IMR-90 (cell line): Measurements from ENCODE around the gene FNDC3B. TPM values are rescaled to one million over a fixed set of nuclear protein-coding genes. Genes with fewer than 3 reads are reported as not detected.

Experiments used
- ATAC-seq: fragments of 200-7000 bp; cut with Tn5 transposase; 2 replicates; pipeline ENCODE4 v1.9.1; 2020; ENCODE audit warnings: low read depth, mild to moderate bottlenecking, moderate library complexity
- BruUV-seq: library from RNA; stranded (reverse); fragments of 400-500 nt; replicated peaks from 2 replicates; lab custom pipeline; 2021; lab: Mats Ljungman, UMichigan
- CTCF ChIA-PET: fragments of 300-600 bp; formaldehyde crosslinking; extraction: SDS; loops from one replicate; lab custom pipeline; 2021; ENCODE audit warnings: antibody characterized with exemption; lab: Yijun Ruan, JAX
- POLR2A ChIA-PET: fragments of 300-600 bp; sonication (Branson Sonifier 250); formaldehyde crosslinking; loops from one replicate; lab custom pipeline; 2022; ENCODE audit warnings: antibody characterized with exemption; ENCODE audit not compliant: unreplicated experiment; lab: Charles Lee
- DNase-seq: peaks from one replicate; pipeline ENCODE4 v3.0.0; 2013
- H2AFZ ChIP-seq: replicated peaks from 2 replicates; pipeline ENCODE3; 2013; ENCODE audit warnings: low read length, mild to moderate bottlenecking; ENCODE audit not compliant: poor library complexity
- H2AK5ac ChIP-seq: 2 replicates; pipeline ENCODE4 v1.6.1; 2013; ENCODE audit warnings: low read depth, low read length, inconsistent platforms
- H2AK9ac ChIP-seq: replicated peaks from 2 replicates; pipeline ENCODE3; 2013; ENCODE audit warnings: mild to moderate bottlenecking, low read depth, low read length, moderate library complexity; ENCODE audit not compliant: poor library complexity
- H2BK120ac ChIP-seq: 2 replicates; pipeline ENCODE4 v1.6.1; 2013; ENCODE audit warnings: low read depth, low read length, inconsistent platforms
- H2BK15ac ChIP-seq: 3 replicates; pipeline ENCODE4 v1.6.1; 2013; ENCODE audit warnings: low read depth, low read length, inconsistent platforms
- H2BK20ac ChIP-seq: 2 replicates; pipeline ENCODE4 v1.6.1; 2013; ENCODE audit warnings: low read depth, mild to moderate bottlenecking, inconsistent platforms, low read length, moderate library complexity
- H2BK5ac ChIP-seq: 2 replicates; pipeline ENCODE4 v1.6.1; 2013; ENCODE audit warnings: mild to moderate bottlenecking, low read depth, low read length, inconsistent platforms; ENCODE audit not compliant: poor library complexity, severe bottlenecking
- H3K14ac ChIP-seq: replicated peaks from 2 replicates; pipeline ENCODE4 v1.6.1; 2013; ENCODE audit warnings: low read depth, low read length, inconsistent platforms
- H3K18ac ChIP-seq: 2 replicates; pipeline ENCODE4 v1.6.1; 2013; ENCODE audit warnings: low read depth, low read length, control low read depth
- H3K23ac ChIP-seq: 2 replicates; pipeline ENCODE4 v1.6.1; 2013; ENCODE audit warnings: low read depth, low read length, inconsistent platforms
- H3K27ac ChIP-seq: 2 replicates; pipeline ENCODE4 v1.5.1; 2013; ENCODE audit warnings: mild to moderate bottlenecking, control low read depth, low read length; ENCODE audit not compliant: insufficient read depth
- H3K27me3 ChIP-seq: 2 replicates; pipeline ENCODE4 v1.6.1; 2013; ENCODE audit warnings: low read length; ENCODE audit not compliant: control insufficient read depth, insufficient read depth
- H3K36me3 ChIP-seq: 2 replicates; pipeline ENCODE4 v1.6.1; 2013; ENCODE audit warnings: low read length, mixed read lengths; ENCODE audit not compliant: control insufficient read depth, insufficient read depth
- H3K4ac ChIP-seq: 2 replicates; pipeline ENCODE4 v1.6.1; 2013; ENCODE audit warnings: low read depth, low read length, inconsistent platforms
- H3K4me1 ChIP-seq: 2 replicates; pipeline ENCODE4 v1.6.1; 2013; ENCODE audit warnings: low read length, mixed read lengths; ENCODE audit not compliant: control insufficient read depth, insufficient read depth
- H3K4me2 ChIP-seq: 2 replicates; pipeline ENCODE4 v1.6.1; 2013; ENCODE audit warnings: low read depth, mild to moderate bottlenecking, control low read depth, low read length, moderate library complexity
- H3K4me3 ChIP-seq: 2 replicates; pipeline ENCODE4 v1.5.1; 2013; ENCODE audit warnings: low read depth, mild to moderate bottlenecking, control low read depth, low read length, moderate library complexity; ENCODE audit not compliant: insufficient read depth
- H3K56ac ChIP-seq: 2 replicates; pipeline ENCODE4 v1.6.1; 2013; ENCODE audit warnings: low read length, inconsistent platforms; ENCODE audit not compliant: insufficient read depth; ENCODE audit errors: extremely low read depth
- H3K79me1 ChIP-seq, 2 experiments: 2 replicates each; pipeline ENCODE4 v1.6.1; 2013; ENCODE audit warnings: low read length in 2 of 2, inconsistent platforms in 1 of 2, low read depth in 1 of 2
- H3K9ac ChIP-seq: 2 replicates; pipeline ENCODE4 v1.6.1; 2013; ENCODE audit warnings: low read depth, low read length, control low read depth
- H3K9me1 ChIP-seq: 2 replicates; pipeline ENCODE4 v1.6.1; 2013; ENCODE audit warnings: low read length, inconsistent platforms; ENCODE audit not compliant: insufficient read depth
- H3K9me3 ChIP-seq: 2 replicates; pipeline ENCODE4 v1.6.1; 2013; ENCODE audit warnings: low read length; ENCODE audit not compliant: control insufficient read depth, insufficient read depth
- H4K20me1 ChIP-seq: 2 replicates; pipeline ENCODE4 v1.6.1; 2013; ENCODE audit warnings: low read length, inconsistent platforms; ENCODE audit not compliant: insufficient read depth
- H4K5ac ChIP-seq: 2 replicates; pipeline ENCODE4 v1.6.1; 2013; ENCODE audit warnings: mild to moderate bottlenecking, low read depth, low read length, control low read depth
- H4K8ac ChIP-seq, 2 experiments: 2 replicates each; pipeline ENCODE4 v1.6.1; 2013; ENCODE audit warnings: low read depth in 2 of 2, low read length in 2 of 2, control low read depth in 1 of 2, inconsistent platforms in 1 of 2
- H4K91ac ChIP-seq: 2 replicates; pipeline ENCODE4 v1.6.1; 2013; ENCODE audit warnings: low read depth, low read length, inconsistent platforms; ENCODE audit not compliant: insufficient read depth
- BHLHE40 ChIP-seq: fragments of 150-350 bp; IDR thresholded peaks from 2 replicates; pipeline ENCODE4 v1.6.1; 2016; ENCODE audit warnings: mild to moderate bottlenecking, low read depth, low read length
- CEBPB ChIP-seq: IDR thresholded peaks from 2 replicates; pipeline ENCODE4 v1.6.1; 2012; ENCODE audit warnings: low read depth, low read length, improper control_type of control experiment
- FOS ChIP-seq: fragments of 150-350 bp; IDR thresholded peaks from 2 replicates; pipeline ENCODE4 v1.6.1; 2016; ENCODE audit warnings: low read depth, low read length
- MAFK ChIP-seq: IDR thresholded peaks from 2 replicates; pipeline ENCODE4 v1.6.1; 2012; ENCODE audit warnings: low read depth, low read length, improper control_type of control experiment
- MXI1 ChIP-seq: IDR thresholded peaks from 2 replicates; pipeline ENCODE4 v1.6.1; 2012; ENCODE audit warnings: low read depth, mild to moderate bottlenecking, low read length, moderate library complexity, borderline replicate concordance
- POLR2A ChIP-seq: IDR thresholded peaks from 2 replicates; pipeline ENCODE4 v1.6.1; 2012; ENCODE audit warnings: mild to moderate bottlenecking, low read depth, low read length
- RFX5 ChIP-seq: IDR thresholded peaks from 2 replicates; pipeline ENCODE4 v1.8.0; 2012; ENCODE audit warnings: low read depth, mild to moderate bottlenecking, low read length, moderate library complexity
- WGBS, 2 experiments: methylation state at CpG; one replicate each; pipeline versions ENCODE4 v1.1.5 to v1.1.7; 2013; ENCODE audit warnings: missing lambda C conversion rate in 2 of 2; ENCODE audit not compliant: insufficient read length in 1 of 2; ENCODE audit errors: extremely low coverage in 2 of 2; 5-methylcytosine and 5-hydroxymethylcytosine counted together
- dilution Hi-C: fragments of 300-500 bp; cut with HindIII; formaldehyde crosslinking; loops from one replicate; pipeline ENCODE4 v1.14.3; 2018; ENCODE audit warnings: low sequenced_read_pairs; ENCODE audit not compliant: unreplicated experiment
- in situ Hi-C: fragments of 300-500 bp; cut with MboI; formaldehyde crosslinking; loops from 3 replicates; pipeline ENCODE4 v1.14.3; 2019; ENCODE audit warnings: low sequenced_read_pairs, inconsistent platforms, mixed read lengths
- intact Hi-C: fragments of 100-400 bp; cut with micrococcal nuclease; formaldehyde crosslinking; loops from 2 replicates; pipeline ENCODE4 v1.10.0; 2022
- polyA plus RNA-seq, 3 experiments: library from polyadenylated mRNA; depleted of rRNA; stranded (reverse); fragments of >200 nt; gene quantifications; 2 replicates each; pipeline ENCODE4 v1.2.3, GENCODE V29; 2012; ENCODE audit warnings: low replicate concordance in 1 of 3
- total RNA-seq: library from RNA; depleted of rRNA; stranded (reverse); fragments of >200 nt; gene quantifications from 2 replicates; pipeline ENCODE4 v1.2.3, GENCODE V29; 2012
- TF ChIP-seq, protein P1 (sequence below): conservative IDR thresholded peaks from 2 replicates; pipeline ENCODE4 v1.5.1; 2012; ENCODE audit warnings: mild to moderate bottlenecking, low read depth, low read length, improper control_type of control experiment
- TF ChIP-seq, protein P2 (sequence below): fragments of 150-350 bp; IDR thresholded peaks from 2 replicates; pipeline ENCODE4 v1.6.1; 2017; ENCODE audit warnings: mild to moderate bottlenecking, antibody characterized with exemption, low read length, low read depth

The FNDC3B gene
- total and polyA plus RNA-seq, 2 of the 4 experiments (the other 2 are of a cell fraction) = 23.9 to 150 TPM

DNA sequence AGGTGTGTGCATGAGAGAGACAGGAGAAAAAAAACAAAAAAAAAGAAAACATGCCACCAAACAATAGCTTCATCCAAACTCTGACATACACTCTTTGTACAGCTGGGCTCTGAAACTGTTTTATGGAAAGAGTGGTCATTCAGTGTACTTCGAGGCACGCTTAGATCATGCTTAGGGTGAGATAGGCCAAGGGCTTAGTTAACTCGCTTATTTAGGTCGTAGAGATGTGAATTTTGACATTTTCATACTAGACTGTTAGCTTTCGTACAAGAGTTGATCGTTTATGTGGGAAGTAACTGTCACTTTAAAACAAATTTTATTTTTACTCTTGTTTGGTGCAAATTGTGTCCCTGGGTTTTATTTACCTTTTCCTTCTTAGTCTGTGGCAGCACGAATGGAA is 242.5 kb downstream of the FNDC3B start:
- ATAC-seq (no peak), DNase-seq (no peak)
- no peak overlapping the region for H3K9ac ChIP-seq
- no peak overlapping the region for H2AK9ac ChIP-seq
- H4K8ac ChIP-seq = no peak overlapping the region
- H3K18ac ChIP-seq = peak overlapping the region; percentile 28; the same call in 1 of the 2 replicates
- intact Hi-C loops (no loop called here), dilution Hi-C loops (no loop called here), in situ Hi-C loops (no loop called here)
- WGBS, 2 experiments = no CpG with 5 or more reads among the region's 7 CpGs
- peaks cover 35% of the 10 kb centered on the region for H3K9me1 ChIP-seq
- no peaks in the 10 kb centered on the region for H3K27me3 ChIP-seq
- peaks cover 39% of the 10 kb centered on the region for H4K20me1 ChIP-seq
- H3K9me3 ChIP-seq = no peaks in the 10 kb centered on the region
- no peak overlapping the region for H4K91ac ChIP-seq
- no peak overlapping the region for H3K14ac ChIP-seq
- H4K5ac ChIP-seq = peak overlapping the region; percentile 26; the same call in 1 of the 2 replicates
- CTCF ChIA-PET = no interaction called here
- H2BK5ac ChIP-seq = no peak overlapping the region
- no peak overlapping the region for H3K4me2 ChIP-seq
- no peak overlapping the region for H3K27ac ChIP-seq
- no peak overlapping the region for H3K23ac ChIP-seq
- POLR2A ChIA-PET = interaction anchor here (0.6 kb wide), 2 partner anchors 235 to 1926 kb away, joined by 3 read pairs; no protein-coding TSS in a partner anchor
- peak overlapping the region; percentile 39; the same call in 1 of the 2 replicates for H2BK20ac ChIP-seq
- peaks cover 36 to 81% of the 10 kb centered on the region in 2 experiments for H3K79me1 ChIP-seq
- no TSS peak for BruUV-seq
- no peak overlapping the region for H3K56ac ChIP-seq
- peak overlapping the region; percentile 63; the same call in 1 of the 2 replicates for H3K4ac ChIP-seq
- H2BK120ac ChIP-seq = peak overlapping the region; percentile 63; the same call in 1 of the 2 replicates
- TF ChIP-seq FOS (no peak), POLR2A (no peak), MAFK (no peak), MXI1 (no peak), CEBPB (no peak), BHLHE40 (no peak), RFX5 (no peak)
- TF ChIP-seq, protein P1, sequence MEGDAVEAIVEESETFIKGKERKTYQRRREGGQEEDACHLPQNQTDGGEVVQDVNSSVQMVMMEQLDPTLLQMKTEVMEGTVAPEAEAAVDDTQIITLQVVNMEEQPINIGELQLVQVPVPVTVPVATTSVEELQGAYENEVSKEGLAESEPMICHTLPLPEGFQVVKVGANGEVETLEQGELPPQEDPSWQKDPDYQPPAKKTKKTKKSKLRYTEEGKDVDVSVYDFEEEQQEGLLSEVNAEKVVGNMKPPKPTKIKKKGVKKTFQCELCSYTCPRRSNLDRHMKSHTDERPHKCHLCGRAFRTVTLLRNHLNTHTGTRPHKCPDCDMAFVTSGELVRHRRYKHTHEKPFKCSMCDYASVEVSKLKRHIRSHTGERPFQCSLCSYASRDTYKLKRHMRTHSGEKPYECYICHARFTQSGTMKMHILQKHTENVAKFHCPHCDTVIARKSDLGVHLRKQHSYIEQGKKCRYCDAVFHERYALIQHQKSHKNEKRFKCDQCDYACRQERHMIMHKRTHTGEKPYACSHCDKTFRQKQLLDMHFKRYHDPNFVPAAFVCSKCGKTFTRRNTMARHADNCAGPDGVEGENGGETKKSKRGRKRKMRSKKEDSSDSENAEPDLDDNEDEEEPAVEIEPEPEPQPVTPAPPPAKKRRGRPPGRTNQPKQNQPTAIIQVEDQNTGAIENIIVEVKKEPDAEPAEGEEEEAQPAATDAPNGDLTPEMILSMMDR = no peak
- TF ChIP-seq, protein P2, sequence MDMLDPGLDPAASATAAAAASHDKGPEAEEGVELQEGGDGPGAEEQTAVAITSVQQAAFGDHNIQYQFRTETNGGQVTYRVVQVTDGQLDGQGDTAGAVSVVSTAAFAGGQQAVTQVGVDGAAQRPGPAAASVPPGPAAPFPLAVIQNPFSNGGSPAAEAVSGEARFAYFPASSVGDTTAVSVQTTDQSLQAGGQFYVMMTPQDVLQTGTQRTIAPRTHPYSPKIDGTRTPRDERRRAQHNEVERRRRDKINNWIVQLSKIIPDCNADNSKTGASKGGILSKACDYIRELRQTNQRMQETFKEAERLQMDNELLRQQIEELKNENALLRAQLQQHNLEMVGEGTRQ = no peak
- peaks cover 14% of the 10 kb centered on the region for H3K36me3 ChIP-seq
- H3K4me1 ChIP-seq = peaks cover 36% of the 10 kb centered on the region
- peak overlapping the region; percentile 86; the same call in 1 of the 2 replicates for H2AK5ac ChIP-seq
- H2BK15ac ChIP-seq = no peak overlapping the region
- no peak overlapping the region for H3K4me3 ChIP-seq
- no peak overlapping the region for H2AFZ ChIP-seq
